ENCODE results near the gene CNTNAP5. TPM values are rescaled to one million over a fixed set of nuclear protein-coding genes. Genes with fewer than 3 reads are reported as not detected.

Gene CNTNAP5
- total RNA-seq, 1 donor from 2014 or later, result not detected

- Histone ChIP-seq H3K4me3 (no peak overlapping the region), H3K27ac (replicated peaks) (no peak overlapping the region), H3K9me3 (replicated peaks) (no peaks in the 10 kb centered on the region), H3K27me3 (ENCODE audit: low read depth) (no peaks in the 10 kb centered on the region), H3K4me1 (no peaks in the 10 kb centered on the region), H3K36me3 (no peaks in the 10 kb centered on the region)
- DNase-seq, result no peak
- intact Hi-C loops (cut with micrococcal nuclease), result no loop called here
- TF ChIP-seq CTCF (IDR thresholded peaks at IDR 0.05; ENCODE audit: borderline replicate concordance), result no peak
Measured at GRCh38 chr2:124880995-124881394, 855.9 kb downstream of the CNTNAP5 start.

GRCh38 chr2:124882423-124882822 lies 857.3 kb downstream of the CNTNAP5 start:
- intact Hi-C loops (cut with micrococcal nuclease), result no loop called here
- no peak overlapping the region for H3K4me3 ChIP-seq
- H3K27ac ChIP-seq (replicated peaks), result no peak overlapping the region
- no peaks in the 10 kb centered on the region for H3K36me3 ChIP-seq
- no peaks in the 10 kb centered on the region for H3K9me3 ChIP-seq (replicated peaks)
- no peak for TF ChIP-seq CTCF (IDR thresholded peaks at IDR 0.05; ENCODE audit: borderline replicate concordance)
- H3K27me3 ChIP-seq (ENCODE audit: low read depth), result no peaks in the 10 kb centered on the region
- H3K4me1 ChIP-seq, result no peaks in the 10 kb centered on the region
- no peak for DNase-seq

GRCh38 chr2:124883595-124883994 lies 858.5 kb downstream of the CNTNAP5 start:
- Histone ChIP-seq H3K27ac (replicated peaks) (no peak overlapping the region), H3K27me3 (ENCODE audit: low read depth) (no peaks in the 10 kb centered on the region), H3K9me3 (replicated peaks) (no peaks in the 10 kb centered on the region), H3K36me3 (no peaks in the 10 kb centered on the region), H3K4me1 (no peaks in the 10 kb centered on the region), H3K4me3 (no peak overlapping the region)
- TF ChIP-seq CTCF (IDR thresholded peaks at IDR 0.05; ENCODE audit: borderline replicate concordance), result no peak
- DNase-seq, result no peak
- intact Hi-C loops (cut with micrococcal nuclease), result no loop called here

- Histone ChIP-seq H3K27ac (replicated peaks) (no peak overlapping the region), H3K9me3 (replicated peaks) (no peaks in the 10 kb centered on the region), H3K4me3 (no peak overlapping the region), H3K27me3 (ENCODE audit: low read depth) (no peaks in the 10 kb centered on the region), H3K36me3 (no peaks in the 10 kb centered on the region), H3K4me1 (no peaks in the 10 kb centered on the region)
- TF ChIP-seq CTCF (IDR thresholded peaks at IDR 0.05; ENCODE audit: borderline replicate concordance), result no peak
- no peak for DNase-seq
- intact Hi-C loops (cut with micrococcal nuclease), result no loop called here
Measured at GRCh38 chr2:124884315-124884714, 859.2 kb downstream of the CNTNAP5 start.

GRCh38 chr2:124886216-124886615 lies 861.1 kb downstream of the CNTNAP5 start:
- Histone ChIP-seq H3K9me3 (replicated peaks) (no peaks in the 10 kb centered on the region), H3K27me3 (ENCODE audit: low read depth) (no peaks in the 10 kb centered on the region), H3K36me3 (no peaks in the 10 kb centered on the region), H3K4me3 (no peak overlapping the region), H3K27ac (replicated peaks) (no peak overlapping the region), H3K4me1 (no peaks in the 10 kb centered on the region)
- no peak for DNase-seq
- intact Hi-C loops (cut with micrococcal nuclease), result no loop called here
- no peak for TF ChIP-seq CTCF (IDR thresholded peaks at IDR 0.05; ENCODE audit: borderline replicate concordance)

GRCh38 chr2:124887466-124887865 lies 862.4 kb downstream of the CNTNAP5 start:
- no peak overlapping the region for H3K4me3 ChIP-seq
- intact Hi-C loops (cut with micrococcal nuclease), result no loop called here
- no peaks in the 10 kb centered on the region for H3K27me3 ChIP-seq (ENCODE audit: low read depth)
- no peak for TF ChIP-seq CTCF (IDR thresholded peaks at IDR 0.05; ENCODE audit: borderline replicate concordance)
- no peaks in the 10 kb centered on the region for H3K4me1 ChIP-seq
- no peak for DNase-seq
- H3K36me3 ChIP-seq, result no peaks in the 10 kb centered on the region
- H3K27ac ChIP-seq (replicated peaks), result no peak overlapping the region
- no peaks in the 10 kb centered on the region for H3K9me3 ChIP-seq (replicated peaks)
